Neutrophil (primary cell): ENCODE results near the gene NAGK.

Experiments used
- H3K27ac ChIP-seq: fragments of 200-600 bp; sonication (generic); 2 replicates; pipeline ENCODE4 v1.5.1; 2016; ENCODE audit warnings: mild to moderate bottlenecking, moderate library complexity
- H3K27me3 ChIP-seq: fragments of 200-600 bp; sonication (generic); 2 replicates; pipeline ENCODE4 v1.6.0; 2016; ENCODE audit warnings: mild to moderate bottlenecking
- H3K36me3 ChIP-seq: fragments of 200-600 bp; sonication (generic); 2 replicates; pipeline ENCODE4 v1.5.1; 2017
- H3K4me1 ChIP-seq, 2 experiments: fragments of 200-600 bp in 1 of 2; sonication (generic) in 1 of 2; 1 replicate in 1 of 2; 2 replicates in 1 of 2; pipeline versions ENCODE4 v1.5.1 to v1.6.1; 2013 to 2016; ENCODE audit warnings: low read depth in 1 of 2, low read length in 1 of 2, mild to moderate bottlenecking in 1 of 2, moderate library complexity in 1 of 2; ENCODE audit not compliant: control insufficient read depth in 1 of 2, insufficient read depth in 1 of 2
- H3K4me3 ChIP-seq, 2 experiments: fragments of 200-600 bp in 1 of 2; sonication (generic) in 1 of 2; 1 replicate in 1 of 2; 2 replicates in 1 of 2; pipeline ENCODE4 v1.5.1; 2013 to 2016; ENCODE audit warnings: low read depth in 1 of 2, low read length in 1 of 2, mild to moderate bottlenecking in 1 of 2, moderate library complexity in 1 of 2
- H3K9me3 ChIP-seq: fragments of 200-600 bp; sonication (generic); 2 replicates; pipeline ENCODE4 v1.5.1; 2016
- TF ChIP-seq, protein P1 (sequence below): fragments of 200-600 bp; sonication (generic); IDR thresholded peaks from 2 replicates; pipeline ENCODE4 v1.5.1; 2016; ENCODE audit warnings: antibody characterized with exemption

Gene NAGK

DNA sequence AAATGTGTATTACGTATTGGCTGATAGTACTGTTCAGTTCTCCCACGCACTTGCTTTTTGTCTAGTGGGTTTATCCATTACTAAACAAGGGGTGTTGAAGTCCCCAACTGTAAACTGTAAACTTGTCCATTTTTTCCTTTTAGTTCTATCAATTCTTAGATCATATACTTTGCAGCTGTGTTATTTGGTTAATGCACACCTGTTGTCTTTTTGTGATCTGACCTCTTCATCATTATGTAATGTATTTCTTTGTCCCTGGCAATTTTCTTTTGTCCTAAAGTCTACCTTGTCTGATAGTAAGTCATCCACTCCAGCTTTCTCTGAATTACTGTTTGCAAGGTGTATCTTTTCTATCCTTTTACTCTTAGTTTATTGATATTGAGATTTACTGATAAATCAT, 39.6 kb downstream of the NAGK start:
- no peak overlapping the region for H3K4me3 ChIP-seq
- no peaks in the 10 kb centered on the region for H3K27me3 ChIP-seq
- no peak overlapping the region for H3K27ac ChIP-seq
- H3K36me3 ChIP-seq, result peaks cover 14% of the 10 kb centered on the region
- H3K4me1 ChIP-seq, result no peaks in the 10 kb centered on the region
- H3K9me3 ChIP-seq, result no peaks in the 10 kb centered on the region
- TF ChIP-seq, protein P1, sequence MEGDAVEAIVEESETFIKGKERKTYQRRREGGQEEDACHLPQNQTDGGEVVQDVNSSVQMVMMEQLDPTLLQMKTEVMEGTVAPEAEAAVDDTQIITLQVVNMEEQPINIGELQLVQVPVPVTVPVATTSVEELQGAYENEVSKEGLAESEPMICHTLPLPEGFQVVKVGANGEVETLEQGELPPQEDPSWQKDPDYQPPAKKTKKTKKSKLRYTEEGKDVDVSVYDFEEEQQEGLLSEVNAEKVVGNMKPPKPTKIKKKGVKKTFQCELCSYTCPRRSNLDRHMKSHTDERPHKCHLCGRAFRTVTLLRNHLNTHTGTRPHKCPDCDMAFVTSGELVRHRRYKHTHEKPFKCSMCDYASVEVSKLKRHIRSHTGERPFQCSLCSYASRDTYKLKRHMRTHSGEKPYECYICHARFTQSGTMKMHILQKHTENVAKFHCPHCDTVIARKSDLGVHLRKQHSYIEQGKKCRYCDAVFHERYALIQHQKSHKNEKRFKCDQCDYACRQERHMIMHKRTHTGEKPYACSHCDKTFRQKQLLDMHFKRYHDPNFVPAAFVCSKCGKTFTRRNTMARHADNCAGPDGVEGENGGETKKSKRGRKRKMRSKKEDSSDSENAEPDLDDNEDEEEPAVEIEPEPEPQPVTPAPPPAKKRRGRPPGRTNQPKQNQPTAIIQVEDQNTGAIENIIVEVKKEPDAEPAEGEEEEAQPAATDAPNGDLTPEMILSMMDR, result no peak

DNA sequence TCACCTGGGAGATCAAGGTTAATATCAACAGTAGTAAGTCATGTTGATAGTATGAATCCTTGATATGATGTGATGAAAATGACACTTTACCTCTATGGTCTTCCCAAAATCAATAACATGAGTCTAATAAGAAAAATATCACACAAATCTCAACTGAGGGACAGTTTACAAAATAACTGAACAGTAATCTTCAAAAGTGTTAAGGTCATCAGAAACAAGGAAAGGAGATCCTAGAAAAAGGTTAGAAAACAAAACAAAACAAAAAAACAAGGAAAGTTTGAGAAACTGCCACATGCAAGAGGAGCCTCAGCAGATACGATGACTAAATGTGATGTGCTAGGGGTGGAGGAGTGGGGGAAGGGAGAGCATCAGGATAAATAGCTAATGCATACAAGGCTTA, 45.4 kb downstream of the NAGK start:
- Histone ChIP-seq H3K4me3 (no peak overlapping the region), H3K36me3 (peaks cover 31% of the 10 kb centered on the region), H3K4me1 (no peaks in the 10 kb centered on the region), H3K27me3 (no peaks in the 10 kb centered on the region), H3K27ac (no peak overlapping the region), H3K9me3 (no peaks in the 10 kb centered on the region)
- TF ChIP-seq, protein P1, result no peak

DNA sequence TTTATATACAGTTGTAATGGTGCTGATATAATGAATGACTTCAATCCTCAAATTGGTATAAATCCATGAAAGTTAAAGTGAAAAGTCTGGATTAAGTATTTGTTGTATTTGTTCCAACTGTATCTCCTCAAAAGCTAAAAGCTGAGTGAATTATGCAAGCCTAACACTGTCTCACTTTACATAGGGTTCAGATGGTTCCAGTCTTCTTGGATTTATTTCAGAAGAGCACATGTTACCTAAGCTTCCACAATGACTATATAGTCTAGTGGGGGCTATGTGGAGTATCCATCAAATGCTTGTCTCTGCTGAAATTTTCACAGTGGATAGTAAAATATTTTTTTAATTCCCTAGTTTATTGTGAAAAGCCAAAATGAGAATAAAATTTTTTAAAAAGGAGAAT, 48.6 kb downstream of the NAGK start:
- no peaks in the 10 kb centered on the region for H3K9me3 ChIP-seq
- H3K4me1 ChIP-seq, result no peaks in the 10 kb centered on the region
- no peaks in the 10 kb centered on the region for H3K27me3 ChIP-seq
- H3K27ac ChIP-seq, result no peak overlapping the region
- TF ChIP-seq, protein P1, result no peak
- H3K4me3 ChIP-seq, result no peak overlapping the region
- peaks cover 40% of the 10 kb centered on the region for H3K36me3 ChIP-seq

DNA sequence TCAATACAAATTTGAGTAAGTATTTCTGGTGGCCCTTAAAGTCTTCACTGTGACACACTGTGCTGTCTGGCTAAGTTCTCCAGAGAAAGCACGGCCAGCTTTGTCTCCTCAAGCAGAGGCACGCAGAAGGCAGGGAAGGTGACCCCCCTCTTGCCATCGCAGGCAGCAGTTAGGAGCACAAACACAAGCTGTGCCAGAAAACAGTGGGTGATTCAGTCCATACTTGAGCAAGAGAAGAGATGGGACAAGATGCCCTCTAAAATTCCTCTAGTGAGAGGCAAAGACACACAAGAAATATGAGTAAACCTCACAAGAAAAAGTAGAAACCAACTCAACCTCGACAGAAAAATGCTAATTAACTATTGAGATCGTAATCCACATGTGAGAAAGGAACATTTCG, 51.7 kb downstream of the NAGK start:
- Histone ChIP-seq H3K9me3 (no peaks in the 10 kb centered on the region), H3K4me1 (no peaks in the 10 kb centered on the region), H3K4me3 (no peak overlapping the region), H3K36me3 (peaks cover 48% of the 10 kb centered on the region), H3K27ac (no peak overlapping the region), H3K27me3 (no peaks in the 10 kb centered on the region)
- TF ChIP-seq, protein P1, result no peak

DNA sequence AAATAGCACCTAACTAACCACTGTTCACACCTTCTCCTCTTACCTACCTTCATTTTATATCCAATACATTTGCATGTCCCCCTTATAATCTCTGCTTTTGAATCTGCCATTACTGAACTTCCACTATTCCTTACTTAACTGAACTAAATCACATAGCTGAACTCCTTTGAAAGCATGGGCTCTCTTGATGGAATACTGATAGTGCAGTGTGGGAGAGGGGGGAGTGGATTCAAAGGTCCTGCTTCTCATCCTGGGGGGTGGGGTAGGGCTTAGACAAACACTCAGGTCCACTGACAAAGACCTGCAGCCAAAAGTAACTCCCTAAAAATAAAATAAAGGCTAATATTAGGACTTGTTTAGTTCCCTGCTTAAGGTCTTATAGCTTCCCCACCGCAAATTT, 53.0 kb downstream of the NAGK start:
- TF ChIP-seq, protein P1, result no peak

More for the DNA sequence above, 53.0 kb downstream of the NAGK start:
- Histone ChIP-seq H3K27me3 (no peaks in the 10 kb centered on the region), H3K36me3 (peaks cover 47% of the 10 kb centered on the region), H3K27ac (no peak overlapping the region), H3K4me1 (no peaks in the 10 kb centered on the region), H3K9me3 (no peaks in the 10 kb centered on the region), H3K4me3 (no peak overlapping the region)
